ENCODE data around the gene MAST2. TPM values are rescaled to one million over a fixed set of nuclear protein-coding genes. Genes with fewer than 3 reads are reported as not detected.

The MAST2 gene
- total and polyA plus RNA-seq, 2 of the 13 experiments (the other 11 are each of a cell fraction or from before 2014, with no cell fraction given): 15.3 to 23.0 TPM

- no TSS peak for BruUV-seq (replicated peaks)
- Histone ChIP-seq H3K4me2 (ENCODE audit: low read depth, low read length) (no peak overlapping the region), H3K9me3 (ENCODE audit: low read length) (no peaks in the 10 kb centered on the region), H3K9ac (ENCODE audit: insufficient read depth, low read depth, low read length) (no peak overlapping the region), H3K4me3 (replicated peaks in 1 of 3; ENCODE audit: insufficient read depth in 1 of 3, low read depth in 2 of 3, low read length in 3 of 3) (no peak overlapping the region), H3K79me2 (ENCODE audit: insufficient read depth, low read length) (no peaks in the 10 kb centered on the region), H3K4me1 (ENCODE audit: insufficient read depth, low read length) (no peaks in the 10 kb centered on the region), H2AFZ (ENCODE audit: low read length) (no peak overlapping the region), H3K36me3 (replicated peaks in 1 of 2; ENCODE audit: control insufficient read depth in 1 of 2, insufficient read depth in 2 of 2, low read length in 2 of 2) (no peaks in the 10 kb centered on the region), H3K27ac (ENCODE audit: extremely low read length, insufficient read depth, low read length) (no peak overlapping the region), H4K20me1 (ENCODE audit: insufficient read depth, low read length) (no peaks in the 10 kb centered on the region), H3K27me3 (ENCODE audit: control insufficient read depth in 1 of 2, insufficient read depth in 2 of 2, low read length in 2 of 2) (no peaks in the 10 kb centered on the region)
- POLR2A ChIA-PET: no interaction called here
- DNase-seq (ENCODE audit: low spot score) (no peak), ATAC-seq (no peak), FAIRE-seq (no peak)
- intact Hi-C loops (cut with micrococcal nuclease; ENCODE audit: unreplicated experiment) (no loop called here), in situ Hi-C loops (cut with HindIII; ENCODE audit: extremely low pct_ligation_motif_present, low pct_unique_long_range_greater_than_20kb) (no loop called here)
- WGBS (ENCODE audit: low lambda C conversion rate): 63% methylated on average over 1 of the region's 1 CpG
- CTCF ChIA-PET (ENCODE audit: low intra/inter-chr PET ratio, low total read pairs): no interaction called here
- no peak for TF ChIP-seq ZNF33B (CRISPR knock-in tag; IDR thresholded peaks at IDR 0.05)
- no peak for TF ChIP-seq ZSCAN20 (CRISPR knock-in tag; IDR thresholded peaks at IDR 0.05; ENCODE audit: borderline replicate concordance)
- TF ChIP-seq ZNF691 (CRISPR knock-in tag; IDR thresholded peaks at IDR 0.05; ENCODE audit: borderline replicate concordance, low read depth): no peak
- TF ChIP-seq MAFG (CRISPR knock-in tag; IDR thresholded peaks at IDR 0.05): no peak
Observed at GRCh38 chr1:46084553-46085451, 281.4 kb downstream of the MAST2 start.

Other genes with a start within 250 kb of the MAST2 start
- gene NASP, start 219.6 kb upstream of the MAST2 start, total RNA-seq (2016; rRNA removed; fragmentation: Illumina TruSeq; extraction: Trizol): 256 and 359 TPM in 2 replicates
- gene NASP, start 219.6 kb upstream of the MAST2 start, polyA plus RNA-seq (2011; rRNA removed): 105 and 132 TPM in 2 replicates
- 0.24 and 1.5 TPM in 2 replicates for gene CCDC17, start 179.6 kb upstream of the MAST2 start, total RNA-seq (2016; rRNA removed; fragmentation: Illumina TruSeq; extraction: Trizol)
- gene CCDC17, start 179.6 kb upstream of the MAST2 start, polyA plus RNA-seq (2011; rRNA removed): 3.2 and 3.3 TPM in 2 replicates
- 86.1 and 102 TPM in 2 replicates for gene GPBP1L1, start 117.1 kb upstream of the MAST2 start, total RNA-seq (2016; rRNA removed; fragmentation: Illumina TruSeq; extraction: Trizol)
- gene GPBP1L1, start 117.1 kb upstream of the MAST2 start, polyA plus RNA-seq (2011; rRNA removed): 45.9 and 46.4 TPM in 2 replicates
- gene TMEM69, start 115.4 kb upstream of the MAST2 start, total RNA-seq (2016; rRNA removed; fragmentation: Illumina TruSeq; extraction: Trizol): 21.9 and 25.4 TPM in 2 replicates
- 112 and 135 TPM in 2 replicates for gene TMEM69, start 115.4 kb upstream of the MAST2 start, polyA plus RNA-seq (2011; rRNA removed)
- gene IPP, start 53.0 kb upstream of the MAST2 start, total RNA-seq (2016; rRNA removed; fragmentation: Illumina TruSeq; extraction: Trizol): 9.7 and 14.1 TPM in 2 replicates
- gene IPP, start 53.0 kb upstream of the MAST2 start, polyA plus RNA-seq (2011; rRNA removed): 3.0 and 3.1 TPM in 2 replicates

All from HepG2 (cell line).